ENCODE results near the gene MROH9. TPM values are rescaled to one million over a fixed set of nuclear protein-coding genes. Genes with fewer than 3 reads are reported as not detected.

Gene MROH9
- polyA plus RNA-seq, 3 donors: not detected

DNA sequence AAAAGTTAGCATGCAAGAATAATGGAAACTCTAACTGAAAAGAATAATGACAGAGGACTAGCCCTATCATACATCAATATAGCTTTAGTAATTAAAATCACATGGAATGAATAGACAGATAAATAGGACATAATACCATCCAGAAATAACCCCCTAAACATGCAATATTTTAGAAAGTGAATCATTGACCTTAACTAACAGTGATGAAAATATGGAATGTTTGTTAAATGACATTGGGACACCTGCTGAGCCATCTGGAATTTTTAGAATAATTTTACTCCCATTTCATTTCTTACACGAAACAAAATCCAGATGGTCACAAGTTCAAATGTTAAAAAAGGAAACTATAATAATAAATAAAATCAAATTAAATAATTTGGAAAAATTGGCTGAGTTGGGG, 102.3 kb downstream of the MROH9 start:
- H3K9me3 ChIP-seq (replicated peaks in 1 of 2; ENCODE audit: control insufficient read depth in 1 of 2, insufficient read depth in 1 of 2, low read length in 2 of 2): peaks cover 0 to 3% of the 10 kb centered on the region in 2 donors
- Mint-ChIP-seq H3K4me3 (no peak overlapping the region), H3K36me3 (no peaks in the 10 kb centered on the region), H3K4me1 (no peaks in the 10 kb centered on the region), H3K27ac (no peak overlapping the region), H3K27me3 (ENCODE audit: low read depth in 3 of 3) (no peaks in the 10 kb centered on the region), H3K9me3 (peaks cover 0 to 3% (median under 1%) of the 10 kb centered on the region in 7 donors)
- no peak overlapping the region for H3K4me2 ChIP-seq (replicated peaks; ENCODE audit: extremely low read depth, low read length, poor library complexity, severe bottlenecking)
- H3K27ac ChIP-seq (ENCODE audit: low read depth in 1 of 2, low read length in 2 of 2): no peak overlapping the region
- H3K4me3 ChIP-seq (replicated peaks in 1 of 3; ENCODE audit: low read depth in 2 of 3, low read length in 3 of 3): no peak overlapping the region
- H3K79me2 ChIP-seq (ENCODE audit: insufficient read depth, low read length): no peaks in the 10 kb centered on the region
- H3K36me3 ChIP-seq (replicated peaks in 1 of 2; ENCODE audit: control insufficient read depth in 1 of 2, insufficient read depth in 2 of 2, low read length in 2 of 2): no peaks in the 10 kb centered on the region
- H4K20me1 ChIP-seq (ENCODE audit: insufficient read depth, low read length): no peaks in the 10 kb centered on the region
- TF ChIP-seq, protein P1, sequence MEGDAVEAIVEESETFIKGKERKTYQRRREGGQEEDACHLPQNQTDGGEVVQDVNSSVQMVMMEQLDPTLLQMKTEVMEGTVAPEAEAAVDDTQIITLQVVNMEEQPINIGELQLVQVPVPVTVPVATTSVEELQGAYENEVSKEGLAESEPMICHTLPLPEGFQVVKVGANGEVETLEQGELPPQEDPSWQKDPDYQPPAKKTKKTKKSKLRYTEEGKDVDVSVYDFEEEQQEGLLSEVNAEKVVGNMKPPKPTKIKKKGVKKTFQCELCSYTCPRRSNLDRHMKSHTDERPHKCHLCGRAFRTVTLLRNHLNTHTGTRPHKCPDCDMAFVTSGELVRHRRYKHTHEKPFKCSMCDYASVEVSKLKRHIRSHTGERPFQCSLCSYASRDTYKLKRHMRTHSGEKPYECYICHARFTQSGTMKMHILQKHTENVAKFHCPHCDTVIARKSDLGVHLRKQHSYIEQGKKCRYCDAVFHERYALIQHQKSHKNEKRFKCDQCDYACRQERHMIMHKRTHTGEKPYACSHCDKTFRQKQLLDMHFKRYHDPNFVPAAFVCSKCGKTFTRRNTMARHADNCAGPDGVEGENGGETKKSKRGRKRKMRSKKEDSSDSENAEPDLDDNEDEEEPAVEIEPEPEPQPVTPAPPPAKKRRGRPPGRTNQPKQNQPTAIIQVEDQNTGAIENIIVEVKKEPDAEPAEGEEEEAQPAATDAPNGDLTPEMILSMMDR (IDR thresholded peaks at IDR 0.05): no peak
- no peak overlapping the region for H3K9ac ChIP-seq (ENCODE audit: insufficient read depth, low read length, poor library complexity, severe bottlenecking)
- H2AFZ ChIP-seq (ENCODE audit: insufficient read depth, low read depth, low read length, poor library complexity, severe bottlenecking): no peak overlapping the region
- DNase-seq: no peak
- intact Hi-C loops (cut with micrococcal nuclease): no loop called here
- no peaks in the 10 kb centered on the region for H3K27me3 ChIP-seq (ENCODE audit: control insufficient read depth in 2 of 2, insufficient read depth in 2 of 2, low read length in 2 of 2)
- no peaks in the 10 kb centered on the region for H3K4me1 ChIP-seq (ENCODE audit: control insufficient read depth in 1 of 2, insufficient read depth in 2 of 2, low read length in 2 of 2)
- WGBS (ENCODE audit: insufficient coverage): no CpG with 5 or more reads among the region's 1 CpG

DNA sequence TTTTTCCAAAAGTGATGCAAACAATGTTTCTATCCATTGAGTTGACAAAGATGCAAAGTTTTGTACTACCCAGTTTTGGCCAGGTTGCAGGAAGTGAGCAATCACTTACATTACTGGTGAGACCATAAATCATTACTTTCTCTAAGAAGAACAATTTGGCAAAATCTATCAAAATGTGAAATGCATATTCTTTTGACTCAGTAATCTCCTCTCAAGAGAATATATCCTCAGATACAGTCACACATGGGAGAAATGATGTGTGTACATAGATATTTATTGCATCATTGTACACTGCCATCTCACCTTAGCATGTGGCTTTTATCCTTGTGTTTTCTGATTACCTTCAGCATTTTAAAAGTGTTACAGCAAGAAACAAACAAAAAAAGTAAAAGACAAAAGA, 103.0 kb downstream of the MROH9 start:
- Mint-ChIP-seq H3K9me3 (peaks cover 0 to 3% (median 0%) of the 10 kb centered on the region in 7 donors), H3K4me1 (no peaks in the 10 kb centered on the region), H3K36me3 (no peaks in the 10 kb centered on the region), H3K27ac (no peak overlapping the region), H3K27me3 (ENCODE audit: low read depth in 3 of 3) (no peaks in the 10 kb centered on the region), H3K4me3 (no peak overlapping the region)
- Histone ChIP-seq H3K27ac (ENCODE audit: low read depth in 1 of 2, low read length in 2 of 2) (no peak overlapping the region), H3K4me1 (ENCODE audit: control insufficient read depth in 1 of 2, insufficient read depth in 2 of 2, low read length in 2 of 2) (no peaks in the 10 kb centered on the region), H3K4me3 (replicated peaks in 1 of 3; ENCODE audit: low read depth in 2 of 3, low read length in 3 of 3) (no peak overlapping the region), H4K20me1 (ENCODE audit: insufficient read depth, low read length) (no peaks in the 10 kb centered on the region), H3K9me3 (replicated peaks in 1 of 2; ENCODE audit: control insufficient read depth in 1 of 2, insufficient read depth in 1 of 2, low read length in 2 of 2) (no peaks in the 10 kb centered on the region), H3K36me3 (replicated peaks in 1 of 2; ENCODE audit: control insufficient read depth in 1 of 2, insufficient read depth in 2 of 2, low read length in 2 of 2) (no peaks in the 10 kb centered on the region), H2AFZ (ENCODE audit: insufficient read depth, low read depth, low read length, poor library complexity, severe bottlenecking) (no peak overlapping the region), H3K27me3 (ENCODE audit: control insufficient read depth in 2 of 2, insufficient read depth in 2 of 2, low read length in 2 of 2) (no peaks in the 10 kb centered on the region), H3K79me2 (ENCODE audit: insufficient read depth, low read length) (no peaks in the 10 kb centered on the region), H3K4me2 (replicated peaks; ENCODE audit: extremely low read depth, low read length, poor library complexity, severe bottlenecking) (no peak overlapping the region), H3K9ac (ENCODE audit: insufficient read depth, low read length, poor library complexity, severe bottlenecking) (no peak overlapping the region)
- intact Hi-C loops (cut with micrococcal nuclease): no loop called here
- TF ChIP-seq, protein P1 (IDR thresholded peaks at IDR 0.05): no peak
- no peak for DNase-seq
